ENCODE measurements around the gene RIT2.

RIT2 gene

GRCh38 chr18:42925036-42925435 lies 190.4 kb downstream of the RIT2 start:
- no peak for DNase-seq (ENCODE audit: low read depth)

GRCh38 chr18:42922363-42922762 lies 193.1 kb downstream of the RIT2 start:
- DNase-seq (ENCODE audit: low read depth) = no peak

- no peak for DNase-seq (ENCODE audit: low read depth)
Observed at GRCh38 chr18:42921226-42921737, 194.2 kb downstream of the RIT2 start.

- no peak for DNase-seq (ENCODE audit: low read depth)
Observed at GRCh38 chr18:42920621-42921020, 194.9 kb downstream of the RIT2 start.

- no peak for DNase-seq (ENCODE audit: low read depth)
Observed at GRCh38 chr18:42915299-42915698, 200.2 kb downstream of the RIT2 start.

- DNase-seq (ENCODE audit: low read depth) = no peak
Observed at GRCh38 chr18:42914476-42914875, 201.0 kb downstream of the RIT2 start.

- DNase-seq (ENCODE audit: low read depth) = no peak
Observed at GRCh38 chr18:42909095-42909494, 206.4 kb downstream of the RIT2 start.

GRCh38 chr18:42906761-42907160 lies 208.7 kb downstream of the RIT2 start:
- no peak for DNase-seq (ENCODE audit: low read depth)

GRCh38 chr18:42901161-42901560 lies 214.3 kb downstream of the RIT2 start:
- no peak for DNase-seq (ENCODE audit: low read depth)

- no peak for DNase-seq (ENCODE audit: low read depth)
Observed at GRCh38 chr18:42893977-42894376, 221.5 kb downstream of the RIT2 start.

GRCh38 chr18:42892181-42892580 lies 223.3 kb downstream of the RIT2 start:
- DNase-seq (ENCODE audit: low read depth) = no peak

GRCh38 chr18:42891705-42892104 lies 223.8 kb downstream of the RIT2 start:
- no peak for DNase-seq (ENCODE audit: low read depth)

- no peak for DNase-seq (ENCODE audit: low read depth)
Observed at GRCh38 chr18:42883169-42883568, 232.3 kb downstream of the RIT2 start.

- DNase-seq (ENCODE audit: low read depth) = no peak
Observed at GRCh38 chr18:42882122-42882521, 233.4 kb downstream of the RIT2 start.

GRCh38 chr18:42872838-42873237 lies 242.6 kb downstream of the RIT2 start:
- DNase-seq (ENCODE audit: low read depth) = no peak

GRCh38 chr18:42864876-42865275 lies 250.6 kb downstream of the RIT2 start:
- DNase-seq (ENCODE audit: low read depth) = no peak

GRCh38 chr18:42861271-42861670 lies 254.2 kb downstream of the RIT2 start:
- DNase-seq (ENCODE audit: low read depth) = no peak

- no peak for DNase-seq (ENCODE audit: low read depth)
Observed at GRCh38 chr18:42860548-42860947, 254.9 kb downstream of the RIT2 start.

- DNase-seq (ENCODE audit: low read depth) = no peak
Observed at GRCh38 chr18:42860011-42860410, 255.5 kb downstream of the RIT2 start.

- no peak for DNase-seq (ENCODE audit: low read depth)
Observed at GRCh38 chr18:42854558-42854957, 260.9 kb downstream of the RIT2 start.

- DNase-seq (ENCODE audit: low read depth) = no peak
Observed at GRCh38 chr18:42850174-42851083, 265.1 kb downstream of the RIT2 start.

- DNase-seq (ENCODE audit: low read depth) = no peak
Observed at GRCh38 chr18:42839408-42839807, 276.1 kb downstream of the RIT2 start.

GRCh38 chr18:42838546-42839145 lies 276.8 kb downstream of the RIT2 start:
- DNase-seq (ENCODE audit: low read depth) = no peak
